ENCODE results near the gene ADCK2.

ADCK2 gene

GRCh38 chr7:140694592-140694991, 21.8 kb downstream of the ADCK2 start:
- no peak for TF ChIP-seq ESRRG (CRISPR knock-in tag; IDR thresholded peaks at IDR 0.05)
- ATAC-seq: no peak

GRCh38 chr7:140695381-140695780, 22.6 kb downstream of the ADCK2 start:
- no peak for TF ChIP-seq ARNTL (CRISPR knock-in tag; IDR thresholded peaks at IDR 0.05; ENCODE audit: borderline replicate concordance, low read depth)
- TF ChIP-seq ZC3H10 (CRISPR knock-in tag; IDR thresholded peaks at IDR 0.05): no peak
- TF ChIP-seq RARB (CRISPR knock-in tag; IDR thresholded peaks at IDR 0.05): no peak
- TF ChIP-seq ISL1 (CRISPR knock-in tag; IDR thresholded peaks at IDR 0.05): no peak
- TF ChIP-seq, protein P1, sequence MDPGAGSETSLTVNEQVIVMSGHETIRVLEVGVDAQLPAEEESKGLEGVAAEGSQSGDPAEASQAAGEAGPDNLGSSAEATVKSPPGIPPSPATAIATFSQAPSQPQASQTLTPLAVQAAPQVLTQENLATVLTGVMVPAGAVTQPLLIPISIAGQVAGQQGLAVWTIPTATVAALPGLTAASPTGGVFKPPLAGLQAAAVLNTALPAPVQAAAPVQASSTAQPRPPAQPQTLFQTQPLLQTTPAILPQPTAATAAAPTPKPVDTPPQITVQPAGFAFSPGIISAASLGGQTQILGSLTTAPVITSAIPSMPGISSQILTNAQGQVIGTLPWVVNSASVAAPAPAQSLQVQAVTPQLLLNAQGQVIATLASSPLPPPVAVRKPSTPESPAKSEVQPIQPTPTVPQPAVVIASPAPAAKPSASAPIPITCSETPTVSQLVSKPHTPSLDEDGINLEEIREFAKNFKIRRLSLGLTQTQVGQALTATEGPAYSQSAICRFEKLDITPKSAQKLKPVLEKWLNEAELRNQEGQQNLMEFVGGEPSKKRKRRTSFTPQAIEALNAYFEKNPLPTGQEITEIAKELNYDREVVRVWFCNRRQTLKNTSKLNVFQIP (CRISPR knock-in tag; IDR thresholded peaks at IDR 0.05; ENCODE audit: borderline replicate concordance, low read depth): no peak
- TF ChIP-seq PATZ1 (CRISPR knock-in tag; IDR thresholded peaks at IDR 0.05; ENCODE audit: borderline replicate concordance): no peak
- no peak for TF ChIP-seq ESRRG (CRISPR knock-in tag; IDR thresholded peaks at IDR 0.05)
- no peak for TF ChIP-seq GLIS3 (CRISPR knock-in tag; IDR thresholded peaks at IDR 0.05)
- no peak for ATAC-seq

- no peak for ATAC-seq
- no peak for TF ChIP-seq RARB (CRISPR knock-in tag; IDR thresholded peaks at IDR 0.05)
- TF ChIP-seq ESRRG (CRISPR knock-in tag; IDR thresholded peaks at IDR 0.05): no peak
- no peak for TF ChIP-seq PPARA (CRISPR knock-in tag; IDR thresholded peaks at IDR 0.05; ENCODE audit: borderline replicate concordance)
- TF ChIP-seq GLIS3 (CRISPR knock-in tag; IDR thresholded peaks at IDR 0.05): no peak
- TF ChIP-seq TCF4 (CRISPR knock-in tag; IDR thresholded peaks at IDR 0.05; ENCODE audit: borderline replicate concordance): no peak
- no peak for TF ChIP-seq TOX (CRISPR knock-in tag; IDR thresholded peaks at IDR 0.05; ENCODE audit: borderline replicate concordance)
Observed at GRCh38 chr7:140696024-140696679, 23.4 kb downstream of the ADCK2 start.

- 0 out of 2 replicates have a peak, but pooled peaks have one; percentile 32 for TF ChIP-seq ZNF70 (CRISPR knock-in tag; IDR thresholded peaks at IDR 0.05)
- TF ChIP-seq PATZ1 (CRISPR knock-in tag; IDR thresholded peaks at IDR 0.05; ENCODE audit: borderline replicate concordance): peak; percentile 47; the same call in 1 of the 2 replicates
- TF ChIP-seq ZFP30 (CRISPR knock-in tag; IDR thresholded peaks at IDR 0.05): no peak
- no peak for TF ChIP-seq ZNF8 (CRISPR knock-in tag; IDR thresholded peaks at IDR 0.05)
- peak; percentile 52; the same call in 1 of the 2 replicates for TF ChIP-seq CREB5 (CRISPR knock-in tag; IDR thresholded peaks at IDR 0.05; ENCODE audit: low read depth)
- TF ChIP-seq ESRRG (CRISPR knock-in tag; IDR thresholded peaks at IDR 0.05): peak; percentile 58; the same call in 1 of the 2 replicates
- TF ChIP-seq PPARA (CRISPR knock-in tag; IDR thresholded peaks at IDR 0.05; ENCODE audit: borderline replicate concordance): no peak
- peak; percentile 61; the same call in 1 of the 2 replicates for TF ChIP-seq ZFP3 (CRISPR knock-in tag; IDR thresholded peaks at IDR 0.05)
- TF ChIP-seq, protein P2, sequence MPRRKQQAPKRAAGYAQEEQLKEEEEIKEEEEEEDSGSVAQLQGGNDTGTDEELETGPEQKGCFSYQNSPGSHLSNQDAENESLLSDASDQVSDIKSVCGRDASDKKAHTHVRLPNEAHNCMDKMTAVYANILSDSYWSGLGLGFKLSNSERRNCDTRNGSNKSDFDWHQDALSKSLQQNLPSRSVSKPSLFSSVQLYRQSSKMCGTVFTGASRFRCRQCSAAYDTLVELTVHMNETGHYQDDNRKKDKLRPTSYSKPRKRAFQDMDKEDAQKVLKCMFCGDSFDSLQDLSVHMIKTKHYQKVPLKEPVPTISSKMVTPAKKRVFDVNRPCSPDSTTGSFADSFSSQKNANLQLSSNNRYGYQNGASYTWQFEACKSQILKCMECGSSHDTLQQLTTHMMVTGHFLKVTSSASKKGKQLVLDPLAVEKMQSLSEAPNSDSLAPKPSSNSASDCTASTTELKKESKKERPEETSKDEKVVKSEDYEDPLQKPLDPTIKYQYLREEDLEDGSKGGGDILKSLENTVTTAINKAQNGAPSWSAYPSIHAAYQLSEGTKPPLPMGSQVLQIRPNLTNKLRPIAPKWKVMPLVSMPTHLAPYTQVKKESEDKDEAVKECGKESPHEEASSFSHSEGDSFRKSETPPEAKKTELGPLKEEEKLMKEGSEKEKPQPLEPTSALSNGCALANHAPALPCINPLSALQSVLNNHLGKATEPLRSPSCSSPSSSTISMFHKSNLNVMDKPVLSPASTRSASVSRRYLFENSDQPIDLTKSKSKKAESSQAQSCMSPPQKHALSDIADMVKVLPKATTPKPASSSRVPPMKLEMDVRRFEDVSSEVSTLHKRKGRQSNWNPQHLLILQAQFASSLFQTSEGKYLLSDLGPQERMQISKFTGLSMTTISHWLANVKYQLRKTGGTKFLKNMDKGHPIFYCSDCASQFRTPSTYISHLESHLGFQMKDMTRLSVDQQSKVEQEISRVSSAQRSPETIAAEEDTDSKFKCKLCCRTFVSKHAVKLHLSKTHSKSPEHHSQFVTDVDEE (CRISPR knock-in tag; IDR thresholded peaks at IDR 0.05): 0 out of 2 replicates have a peak, but pooled peaks have one; percentile 44
- peak; percentile 80 for TF ChIP-seq CSDC2 (CRISPR knock-in tag; IDR thresholded peaks at IDR 0.05)
- peak; percentile 92 for TF ChIP-seq GLIS3 (CRISPR knock-in tag; IDR thresholded peaks at IDR 0.05)
- ATAC-seq: peak; percentile 94
Observed at GRCh38 chr7:140696680-140697446, 24.1 kb downstream of the ADCK2 start, which contains the start of gene NDUFB2. Gene NDUFB2 (plus strand): TSS chr7:140696708. CDS start chr7:140696745, 37 bp downstream.
